Cortex of kidney (tissue), 1 donor: Measurements from ENCODE around the gene HCFC2.
"Not testable (repeated sequence)": the region's sequence is repeated elsewhere in the genome, so short reads cannot be mapped to it uniquely, and the experiment has no call there.

ENCODE experiments used
- DNase-seq: peaks from one replicate; lab custom pipeline; 2025; lab: John Stamatoyannopoulos, UW

The HCFC2 gene

DNA sequence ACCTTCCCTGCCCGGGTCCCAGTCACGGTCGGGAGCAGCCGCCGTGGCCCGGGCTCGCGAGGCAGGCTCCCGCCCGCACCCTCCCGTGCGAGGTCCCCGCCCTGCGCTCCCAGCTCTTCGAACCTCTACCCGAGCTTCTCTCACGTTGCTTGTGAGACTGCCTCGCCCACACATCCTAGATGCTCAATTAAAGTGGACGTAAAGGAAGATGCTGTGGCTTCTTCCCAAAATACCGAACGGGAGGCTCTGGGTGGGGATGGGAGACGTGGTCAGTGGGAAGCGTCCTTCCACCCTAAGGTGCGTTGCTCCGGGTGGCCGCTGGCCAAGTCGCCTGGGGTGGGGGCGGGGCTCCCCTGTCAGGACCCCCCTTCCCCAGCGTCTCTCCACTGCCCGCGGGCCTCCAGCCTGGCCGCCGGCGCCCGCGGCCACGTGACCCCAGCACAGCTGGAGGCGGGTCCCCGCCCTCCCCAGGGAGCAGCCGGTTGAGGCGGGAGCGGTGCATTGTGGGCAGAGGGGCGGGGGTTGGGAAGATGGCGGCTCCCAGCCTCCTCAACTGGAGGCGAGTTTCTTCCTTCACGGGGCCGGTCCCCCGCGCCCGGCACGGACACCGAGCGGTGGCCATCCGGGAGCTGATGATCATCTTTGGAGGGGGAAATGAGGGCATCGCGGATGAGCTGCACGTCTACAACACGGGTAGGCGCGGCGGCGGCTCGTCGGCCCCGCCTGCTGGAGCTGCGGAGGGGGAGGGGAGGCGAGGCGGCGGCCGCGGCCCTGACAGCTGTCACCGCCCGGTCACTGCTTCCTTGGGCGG, at the start of gene HCFC2:
TSS of gene HCFC2 (plus strand) at position 501 of the 811 bp plus-strand sequence. CDS start at position 531, 30 bp downstream.
- DNase-seq: no peak

DNA sequence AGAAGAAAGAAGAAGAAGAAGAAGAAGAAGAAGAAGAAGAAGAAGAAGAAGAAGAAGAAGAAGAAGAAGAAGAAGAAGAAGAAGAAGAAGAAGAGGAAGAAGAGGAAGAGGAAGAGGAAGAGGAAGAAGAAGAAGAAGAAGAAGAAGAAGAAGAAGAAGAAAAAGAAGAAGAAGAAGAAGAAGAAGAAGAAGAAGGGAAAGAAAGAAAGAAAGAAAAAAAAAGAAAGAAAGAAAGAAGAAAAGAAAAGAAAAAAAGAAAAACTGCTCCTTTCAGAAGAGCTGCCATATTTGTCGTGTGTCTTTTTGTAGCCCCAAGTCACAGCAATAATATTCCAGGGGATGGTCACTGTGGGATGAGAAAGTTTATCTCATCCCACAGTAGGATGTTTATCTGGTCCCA, 42.5 kb upstream of the HCFC2 start:
- not testable (repeated sequence) for DNase-seq

GRCh38 chr12:104022786-104023185, 41.5 kb upstream of the HCFC2 start:
- DNase-seq: no peak

- DNase-seq: no peak
Measured at GRCh38 chr12:104023710-104024109, 40.6 kb upstream of the HCFC2 start.

- DNase-seq: no peak
Measured at GRCh38 chr12:104024348-104024747, 40.0 kb upstream of the HCFC2 start.

DNA sequence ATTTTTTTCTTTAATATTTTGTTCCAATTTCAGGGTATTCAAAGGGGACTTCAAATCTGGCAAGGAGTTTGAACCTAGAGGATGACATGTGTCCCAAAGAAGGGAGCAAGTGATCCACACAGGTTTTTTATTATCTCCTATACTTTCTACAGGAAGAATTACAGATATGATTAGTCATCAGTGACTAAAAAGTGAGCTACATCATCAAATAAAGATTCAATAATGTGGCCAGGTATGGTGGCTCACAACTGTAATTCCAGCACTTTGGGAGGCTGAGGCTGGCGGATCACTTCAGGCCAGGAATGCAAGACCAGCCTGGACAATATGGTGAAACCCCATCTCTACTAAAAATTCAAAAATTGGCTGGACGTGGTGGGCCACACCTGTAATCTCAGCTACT, 38.6 kb upstream of the HCFC2 start:
- no peak for DNase-seq

DNA sequence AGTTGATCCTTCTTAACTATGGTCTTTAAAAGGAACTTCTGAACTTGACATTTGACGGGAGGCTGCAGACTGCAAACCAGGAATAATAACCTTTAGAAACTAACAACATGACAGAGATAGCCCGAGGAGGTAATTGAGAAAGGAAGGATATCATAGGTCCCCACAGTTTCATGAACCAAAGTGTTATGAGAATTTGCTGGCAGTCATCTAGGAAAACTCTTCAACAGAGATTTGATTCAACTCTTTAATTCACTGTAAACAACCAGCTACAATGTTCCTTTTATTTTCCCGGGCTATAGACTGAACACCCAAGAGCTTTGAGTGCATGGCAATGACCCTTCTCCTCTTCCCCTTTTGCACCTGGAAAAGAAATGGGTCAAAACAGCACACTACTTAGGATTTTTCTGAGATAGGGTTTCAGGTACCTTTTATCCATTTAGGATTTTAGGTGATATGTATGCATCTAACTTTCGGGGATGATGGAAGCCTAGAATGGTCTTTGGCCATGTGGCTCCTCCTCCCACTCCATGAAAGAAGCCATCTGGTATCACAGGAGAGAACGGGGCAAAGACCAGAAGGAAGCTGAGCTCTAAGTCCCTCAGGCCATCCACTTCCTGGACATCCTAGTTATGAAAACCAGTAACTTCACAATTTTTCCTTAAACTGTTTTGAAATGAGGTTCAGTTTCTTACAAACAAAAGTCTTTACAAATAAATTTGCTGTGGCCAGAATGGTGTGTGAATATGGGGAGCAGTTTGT, 37.3 kb upstream of the HCFC2 start:
- no peak for DNase-seq

- DNase-seq: not testable (repeated sequence)
Measured at GRCh38 chr12:104030596-104030995, 33.7 kb upstream of the HCFC2 start.

DNA sequence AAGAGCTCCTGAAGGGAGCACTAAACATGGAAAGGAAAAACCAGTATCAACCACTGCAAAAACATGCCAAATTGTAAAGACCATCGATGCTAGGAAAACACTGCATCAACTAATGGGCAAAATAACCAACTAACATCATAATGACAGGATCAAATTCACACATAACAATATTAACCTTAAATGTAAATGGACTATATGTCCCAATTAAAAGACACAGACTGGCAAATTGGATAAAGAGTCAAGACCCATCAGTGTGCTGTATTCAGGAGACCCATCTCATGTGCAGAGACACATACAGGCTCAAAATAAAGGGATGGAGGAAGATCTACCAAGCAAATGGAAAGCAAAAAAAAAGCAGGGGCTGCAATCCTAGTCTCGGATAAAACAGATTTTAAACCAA, 28.2 kb upstream of the HCFC2 start:
- not testable (repeated sequence) for DNase-seq

DNA sequence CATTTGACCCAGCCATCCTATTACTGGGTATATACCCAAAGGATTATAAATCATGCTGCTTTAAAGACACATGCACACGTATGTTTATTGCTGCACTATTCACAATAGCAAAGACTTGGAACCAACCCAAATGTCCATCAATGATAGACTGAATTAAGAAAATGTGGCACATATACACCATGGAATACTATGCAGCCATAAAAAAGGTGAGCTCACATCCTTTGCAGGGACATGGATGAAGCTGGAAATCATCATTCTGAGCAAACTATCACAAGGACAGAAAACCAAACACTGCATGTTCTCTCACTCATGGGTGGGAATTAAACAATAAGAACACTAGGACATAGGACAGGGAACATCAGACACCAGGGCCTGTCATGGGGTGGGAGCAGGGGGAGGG, 24.6 kb upstream of the HCFC2 start:
- DNase-seq: not testable (repeated sequence)

GRCh38 chr12:104042580-104042979, 21.8 kb upstream of the HCFC2 start:
- no peak for DNase-seq

DNA sequence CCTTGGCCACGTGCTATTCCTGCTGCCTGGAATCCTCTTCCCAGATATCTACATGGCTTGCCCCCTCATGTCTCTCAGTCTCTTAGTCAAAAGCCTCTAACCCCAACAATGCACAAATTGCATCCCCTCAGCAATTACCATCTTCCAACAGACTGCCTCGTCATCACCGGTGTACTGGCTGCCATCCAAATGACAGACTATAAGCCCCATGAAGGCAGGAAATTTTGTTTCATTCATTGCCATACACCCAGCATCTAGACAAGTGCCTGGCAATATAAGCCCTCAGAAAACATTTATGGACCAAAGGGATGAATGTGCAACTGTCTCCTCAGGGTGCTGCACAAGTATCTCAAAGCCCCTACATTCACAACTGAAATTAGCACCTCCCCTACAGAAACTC, 20.2 kb upstream of the HCFC2 start:
- DNase-seq: no peak

DNA sequence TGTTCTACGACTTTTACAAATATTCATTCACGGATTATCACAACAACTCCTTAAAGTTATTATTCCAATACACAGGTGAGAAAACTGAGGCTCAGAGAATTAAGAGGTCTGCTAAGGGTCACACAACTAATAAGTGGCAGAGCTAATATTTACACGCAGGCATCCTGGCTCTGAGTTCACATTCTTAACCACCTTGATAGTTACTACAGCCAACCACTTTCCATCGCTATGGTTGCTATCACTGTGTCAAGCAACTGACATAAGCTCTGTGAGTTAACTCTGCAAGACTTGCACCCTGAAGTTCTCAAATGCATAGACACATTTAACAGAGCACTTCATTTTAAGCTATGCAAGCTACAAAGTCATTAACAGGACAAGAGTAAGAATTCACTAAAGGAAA, 18.0 kb upstream of the HCFC2 start:
- no peak for DNase-seq

GRCh38 chr12:104048162-104048561, 16.2 kb upstream of the HCFC2 start:
- no peak for DNase-seq

- DNase-seq: no peak
Measured at GRCh38 chr12:104048811-104049210, 15.5 kb upstream of the HCFC2 start.

GRCh38 chr12:104049278-104049902, 14.9 kb upstream of the HCFC2 start:
- DNase-seq: no peak

DNA sequence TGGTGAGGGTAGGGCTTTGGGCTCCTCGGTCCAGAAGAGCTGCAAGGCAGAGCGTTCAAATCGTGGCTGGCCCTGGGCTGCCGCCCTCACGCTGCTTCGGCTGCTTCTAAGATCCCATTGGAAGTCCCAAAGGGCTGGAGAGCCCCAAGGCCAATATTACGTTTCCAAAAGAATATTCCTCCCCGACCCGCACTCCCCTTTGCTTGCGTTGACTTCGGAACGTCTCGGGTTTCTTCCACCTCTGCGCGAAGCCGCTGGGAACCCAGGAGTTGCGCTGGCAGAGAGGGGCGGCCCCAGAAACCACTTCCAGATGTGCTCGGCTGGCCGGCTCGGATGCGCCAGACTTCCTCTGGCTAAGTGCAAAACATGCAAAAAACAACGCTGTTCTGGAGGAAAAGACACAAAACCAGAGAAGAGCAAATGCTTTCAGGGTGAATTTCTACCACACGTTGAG, 14.4 kb upstream of the HCFC2 start, which contains the start of gene GLT8D2:
TSS of gene GLT8D2 (minus strand) at position 285 of the 454 bp plus-strand sequence. CDS start 30,539 bp downstream, outside the sequence.
- DNase-seq: no peak

DNA sequence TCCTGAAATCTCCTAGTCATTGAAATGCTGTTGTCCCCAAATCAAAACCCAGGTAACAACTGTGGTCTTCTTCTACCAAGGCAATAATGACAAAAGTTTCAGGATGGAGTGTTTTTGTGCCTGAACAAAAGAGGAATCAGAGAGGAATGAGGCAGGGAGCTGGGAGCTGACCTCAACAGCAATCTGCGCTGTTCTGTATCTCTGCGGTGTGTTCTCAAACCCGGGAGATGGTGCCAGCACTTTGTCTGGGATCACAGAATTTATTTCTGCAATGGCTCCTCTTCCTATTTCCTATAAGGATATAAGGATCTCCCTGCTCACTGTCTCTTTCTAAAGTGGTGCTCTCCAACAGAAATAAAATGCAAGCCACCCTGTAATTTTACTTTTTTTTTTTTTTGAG, 13.9 kb upstream of the HCFC2 start:
- no peak for DNase-seq

- DNase-seq: no peak
Measured at GRCh38 chr12:104054681-104055346, 9.5 kb upstream of the HCFC2 start.

GRCh38 chr12:104055686-104056388, 8.5 kb upstream of the HCFC2 start:
- no peak for DNase-seq

DNA sequence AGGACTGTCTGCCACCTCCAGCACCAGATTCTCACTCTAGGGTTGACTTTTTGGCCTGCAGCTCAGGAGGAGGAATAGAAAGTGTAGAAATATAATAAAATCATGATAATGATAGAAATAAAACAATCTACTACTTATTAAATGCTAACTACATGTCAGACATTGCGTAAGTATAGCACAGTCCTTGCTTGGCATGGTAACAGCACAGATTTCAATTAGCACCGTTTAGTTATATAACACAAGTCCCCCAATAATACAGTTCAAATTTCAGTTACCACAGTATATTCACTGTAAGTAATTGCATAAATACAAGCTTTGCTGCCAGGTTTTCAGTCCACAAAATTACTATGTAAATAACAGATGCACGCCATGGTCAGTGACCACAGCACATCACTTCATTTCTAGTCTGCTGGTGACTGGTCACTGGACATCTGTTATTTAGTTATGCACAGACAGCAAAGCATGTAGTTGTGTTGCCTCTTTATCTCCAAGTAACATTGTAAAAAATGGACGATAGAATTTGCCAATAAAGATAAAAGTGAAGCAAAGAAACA, 7.8 kb upstream of the HCFC2 start:
- DNase-seq: no peak
